ENCODE measurements around the gene WDR35.

WDR35 gene

GRCh38 chr2:19971691-19972090 lies 18.2 kb downstream of the WDR35 start:
- Histone ChIP-seq H3K4me2 (peak overlapping the region; percentile 3 to 45 (median 27); a peak in 13 of 22 replicates), H3K36me3 (no peaks in the 10 kb centered on the region), H3K9me3 (replicated peaks in 1 of 11) (no peaks in the 10 kb centered on the region), H3K27me3 (no peaks in the 10 kb centered on the region), H3K9ac (no peak overlapping the region), H4K20me1 (no peaks in the 10 kb centered on the region), H3K4me3 (no peak overlapping the region), H3K4me1 (peaks cover 5 to 8% (median 7%) of the 10 kb centered on the region in 10 experiments; a peak in 14 of 20 replicates), H3K27ac (no peak overlapping the region)
- TF ChIP-seq Cebpa-rat (IDR thresholded peaks at IDR 0.05): no peak

GRCh38 chr2:19963386-19963785 lies 26.5 kb downstream of the WDR35 start:
- no peak for TF ChIP-seq Cebpa-rat (IDR thresholded peaks at IDR 0.05)
- no peak overlapping the region for H3K4me2 ChIP-seq

GRCh38 chr2:19955544-19956422 lies 34.1 kb downstream of the WDR35 start:
- H3K4me3 ChIP-seq: no peak overlapping the region
- H3K36me3 ChIP-seq: no peaks in the 10 kb centered on the region
- no peak overlapping the region for H3K4me2 ChIP-seq
- H3K4me1 ChIP-seq: no peaks in the 10 kb centered on the region
- no peak overlapping the region for H3K9ac ChIP-seq
- no peak for TF ChIP-seq Cebpa-rat (IDR thresholded peaks at IDR 0.05)
- H4K20me1 ChIP-seq: no peaks in the 10 kb centered on the region
- no peaks in the 10 kb centered on the region for H3K9me3 ChIP-seq (replicated peaks in 1 of 11)
- H3K27me3 ChIP-seq: no peaks in the 10 kb centered on the region
- no peak overlapping the region for H3K27ac ChIP-seq

More at GRCh38 chr2:19963386-19963785, 26.5 kb downstream of the WDR35 start:
- Histone ChIP-seq H3K9ac (no peak overlapping the region), H4K20me1 (no peaks in the 10 kb centered on the region), H3K36me3 (no peaks in the 10 kb centered on the region), H3K9me3 (replicated peaks in 1 of 11) (peaks cover 0 to 8% (median 0%) of the 10 kb centered on the region in 11 experiments; a peak in 2 of 22 replicates), H3K27ac (no peak overlapping the region), H3K27me3 (no peaks in the 10 kb centered on the region), H3K4me3 (no peak overlapping the region), H3K4me1 (0 out of 20 replicates have a peak, but pooled peaks cover 0 to 3% (median 0%) of the 10 kb centered on the region in 10 experiments)

- H3K36me3 ChIP-seq: no peaks in the 10 kb centered on the region
- H3K4me1 ChIP-seq: peaks cover 0 to 8% (median 0%) of the 10 kb centered on the region in 10 experiments; a peak in 6 of 20 replicates
- no peak overlapping the region for H3K9ac ChIP-seq
- H3K4me3 ChIP-seq: no peak overlapping the region
- H3K27ac ChIP-seq: no peak overlapping the region
- H3K27me3 ChIP-seq: no peaks in the 10 kb centered on the region
- H4K20me1 ChIP-seq: no peaks in the 10 kb centered on the region
- peak overlapping the region in 3 of 11 experiments; percentile 44 to 48 (median 45); a peak in 4 of 22 replicates for H3K4me2 ChIP-seq
- no peak for TF ChIP-seq Cebpa-rat (IDR thresholded peaks at IDR 0.05)
- H3K9me3 ChIP-seq (replicated peaks in 1 of 11): no peaks in the 10 kb centered on the region
Measured at GRCh38 chr2:19949071-19949470, 40.8 kb downstream of the WDR35 start.

- Histone ChIP-seq H3K4me3 (no peak overlapping the region), H3K4me1 (peaks cover 0 to 8% (median 0%) of the 10 kb centered on the region in 10 experiments; a peak in 6 of 20 replicates), H3K27ac (no peak overlapping the region), H3K36me3 (no peaks in the 10 kb centered on the region), H3K4me2 (no peak overlapping the region), H3K9me3 (replicated peaks in 1 of 11) (no peaks in the 10 kb centered on the region), H3K27me3 (no peaks in the 10 kb centered on the region), H4K20me1 (no peaks in the 10 kb centered on the region), H3K9ac (no peak overlapping the region)
- TF ChIP-seq Cebpa-rat (IDR thresholded peaks at IDR 0.05): no peak
Measured at GRCh38 chr2:19947184-19947940, 42.5 kb downstream of the WDR35 start.

- Histone ChIP-seq H3K4me2 (no peak overlapping the region), H3K9ac (no peak overlapping the region), H3K36me3 (no peaks in the 10 kb centered on the region), H4K20me1 (no peaks in the 10 kb centered on the region), H3K4me1 (peaks cover 0 to 5% (median 0%) of the 10 kb centered on the region in 10 experiments; a peak in 6 of 20 replicates), H3K9me3 (replicated peaks in 1 of 11) (no peaks in the 10 kb centered on the region), H3K27ac (no peak overlapping the region), H3K27me3 (no peaks in the 10 kb centered on the region), H3K4me3 (no peak overlapping the region)
- no peak for TF ChIP-seq Cebpa-rat (IDR thresholded peaks at IDR 0.05)
Measured at GRCh38 chr2:19944205-19944845, 45.6 kb downstream of the WDR35 start.

GRCh38 chr2:19943189-19943588 lies 46.7 kb downstream of the WDR35 start:
- TF ChIP-seq Cebpa-rat (IDR thresholded peaks at IDR 0.05): no peak
- Histone ChIP-seq H3K4me1 (no peaks in the 10 kb centered on the region), H4K20me1 (no peaks in the 10 kb centered on the region), H3K27me3 (no peaks in the 10 kb centered on the region), H3K9ac (no peak overlapping the region), H3K4me2 (no peak overlapping the region), H3K36me3 (no peaks in the 10 kb centered on the region), H3K4me3 (no peak overlapping the region), H3K9me3 (replicated peaks in 1 of 11) (no peaks in the 10 kb centered on the region), H3K27ac (no peak overlapping the region)

- Histone ChIP-seq H3K27me3 (no peaks in the 10 kb centered on the region), H3K4me2 (no peak overlapping the region), H3K27ac (no peak overlapping the region), H3K4me3 (no peak overlapping the region), H3K9me3 (replicated peaks in 1 of 11) (no peaks in the 10 kb centered on the region), H3K4me1 (no peaks in the 10 kb centered on the region), H4K20me1 (no peaks in the 10 kb centered on the region), H3K9ac (no peak overlapping the region), H3K36me3 (no peaks in the 10 kb centered on the region)
- no peak for TF ChIP-seq Cebpa-rat (IDR thresholded peaks at IDR 0.05)
Measured at GRCh38 chr2:19942199-19942598, 47.7 kb downstream of the WDR35 start.

- Histone ChIP-seq H3K4me2 (no peak overlapping the region), H3K36me3 (no peaks in the 10 kb centered on the region), H3K27ac (no peak overlapping the region), H3K4me1 (no peaks in the 10 kb centered on the region), H3K9ac (no peak overlapping the region), H3K4me3 (no peak overlapping the region), H3K27me3 (no peaks in the 10 kb centered on the region), H3K9me3 (replicated peaks in 1 of 11) (no peaks in the 10 kb centered on the region), H4K20me1 (no peaks in the 10 kb centered on the region)
- TF ChIP-seq Cebpa-rat (IDR thresholded peaks at IDR 0.05): no peak
Measured at GRCh38 chr2:19937004-19937403, 52.9 kb downstream of the WDR35 start.

All from BLaER1 treated with 17β-estradiol and CSF1 and Interleukin-3, amounts not matched to agents 10 nM and 100 nM (cell line).